Immature natural killer cell (primary cell): ENCODE data around the gene KRT76. TPM values are rescaled to one million over a fixed set of nuclear protein-coding genes. Genes with fewer than 3 reads are reported as not detected.

Source experiments
- DNase-seq, 3 donors: peaks; one replicate each; pipeline ENCODE4 v3.0.0; 2022; ENCODE audit warnings: mixed read lengths in 1 of 3
- H3K27ac Mint-ChIP-seq, 6 donors: one replicate each; pipeline ENCODE4 v1.8.0; 2020; ENCODE audit warnings: mixed read lengths in 6 of 6, mild to moderate bottlenecking in 5 of 6, inconsistent platforms in 4 of 6, moderate library complexity in 3 of 6
- H3K27me3 Mint-ChIP-seq, 3 donors: one replicate each; pipeline ENCODE4 v1.8.0; 2020 to 2021; ENCODE audit warnings: low read depth in 3 of 3, mild to moderate bottlenecking in 3 of 3, mixed read lengths in 3 of 3, moderate library complexity in 3 of 3, inconsistent platforms in 1 of 3
- H3K36me3 Mint-ChIP-seq, 3 donors: one replicate each; pipeline ENCODE4 v1.8.0; 2020; ENCODE audit warnings: mixed read lengths in 3 of 3, inconsistent platforms in 2 of 3, mild to moderate bottlenecking in 2 of 3
- H3K4me1 Mint-ChIP-seq, 2 donors: one replicate each; pipeline ENCODE4 v1.8.0; 2020; ENCODE audit warnings: inconsistent platforms in 2 of 2, mild to moderate bottlenecking in 2 of 2, mixed read lengths in 2 of 2, moderate library complexity in 1 of 2
- H3K4me3 Mint-ChIP-seq, 5 donors: one replicate each; pipeline ENCODE4 v1.8.0; 2020; ENCODE audit warnings: mild to moderate bottlenecking in 5 of 5, mixed read lengths in 5 of 5, inconsistent platforms in 3 of 5, moderate library complexity in 3 of 5
- H3K9me3 Mint-ChIP-seq, 6 donors: one replicate each; pipeline ENCODE4 v1.8.0; 2020; ENCODE audit warnings: mild to moderate bottlenecking in 6 of 6, mixed read lengths in 6 of 6, inconsistent platforms in 4 of 6, moderate library complexity in 3 of 6
- polyA plus RNA-seq, 3 donors: library from polyadenylated mRNA; unstranded; fragments of 300-500 nt; fragmentation: Illumina TruSeq; gene quantifications; one replicate each; pipeline ENCODE4 v1.2.3, GENCODE V29; 2021

KRT76 gene
- not detected for polyA plus RNA-seq

DNA sequence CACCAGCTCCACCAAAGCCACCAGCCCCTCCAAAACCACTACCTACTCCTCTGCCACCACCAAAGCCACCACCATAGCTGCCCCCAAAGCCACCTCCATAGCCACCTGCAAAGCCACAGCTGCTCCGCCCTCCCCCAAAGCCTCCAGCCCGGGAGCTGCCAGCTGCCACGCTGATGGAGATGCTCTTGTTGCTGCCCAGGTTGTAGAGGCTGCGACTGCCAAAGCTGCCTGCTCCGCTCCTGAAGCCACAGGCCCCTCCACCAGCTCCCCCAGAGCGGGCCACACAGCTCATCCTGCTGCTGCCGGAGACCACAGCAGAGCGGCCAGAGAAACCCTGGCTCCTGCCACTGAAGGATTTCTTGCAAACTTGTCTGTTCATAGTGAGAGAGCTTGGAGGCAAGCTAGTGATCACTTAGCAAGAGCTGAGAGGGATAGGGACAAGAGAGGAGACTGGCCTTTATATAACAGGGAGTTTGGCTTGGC, at the start of gene KRT76:
Gene KRT76 (minus strand): TSS at position 433 of the 483 bp plus-strand sequence. CDS start 54 bp downstream, at position 379.
- Mint-ChIP-seq H3K9me3 (peaks cover 0 to 4% (median 0%) of the 10 kb centered on the region in 6 donors), H3K4me3 (no peak within 1 kb of the TSS), H3K27me3 (peaks cover 0 to 9% (median 4%) of the 10 kb centered on the region in 3 donors), H3K36me3 (no peaks in the 10 kb centered on the region), H3K4me1 (no peaks in the 10 kb centered on the region), H3K27ac (peak within 1 kb of the TSS in 2 of 6 donors; percentile 23 to 61)
- no peak for DNase-seq

DNA sequence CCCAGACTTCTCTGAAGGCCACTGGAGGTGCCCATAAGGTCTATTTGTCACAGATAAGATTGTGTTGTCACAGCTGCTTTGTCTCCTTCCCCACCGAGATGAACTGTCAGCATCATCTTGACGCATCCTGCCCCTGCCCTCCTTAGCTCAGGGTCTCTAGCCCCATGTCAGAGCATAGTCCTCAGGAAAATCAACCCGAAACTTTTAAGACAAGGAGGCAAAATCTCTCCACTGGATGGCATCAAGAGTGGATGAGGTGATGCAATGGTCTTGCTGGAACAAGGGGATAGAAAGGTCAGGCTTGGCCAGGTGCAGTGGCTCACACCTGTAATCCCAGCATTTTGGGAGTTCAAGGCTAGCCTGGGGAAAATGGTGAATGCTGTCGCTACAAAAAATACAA, 48.8 kb upstream of the KRT76 start:
- Mint-ChIP-seq H3K4me1 (no peaks in the 10 kb centered on the region), H3K9me3 (peaks cover 0 to 2% (median 0%) of the 10 kb centered on the region in 6 donors), H3K36me3 (no peaks in the 10 kb centered on the region), H3K4me3 (no peak overlapping the region), H3K27me3 (peaks cover 5% of the 10 kb centered on the region in 3 donors), H3K27ac (no peak overlapping the region)
- no peak for DNase-seq

DNA sequence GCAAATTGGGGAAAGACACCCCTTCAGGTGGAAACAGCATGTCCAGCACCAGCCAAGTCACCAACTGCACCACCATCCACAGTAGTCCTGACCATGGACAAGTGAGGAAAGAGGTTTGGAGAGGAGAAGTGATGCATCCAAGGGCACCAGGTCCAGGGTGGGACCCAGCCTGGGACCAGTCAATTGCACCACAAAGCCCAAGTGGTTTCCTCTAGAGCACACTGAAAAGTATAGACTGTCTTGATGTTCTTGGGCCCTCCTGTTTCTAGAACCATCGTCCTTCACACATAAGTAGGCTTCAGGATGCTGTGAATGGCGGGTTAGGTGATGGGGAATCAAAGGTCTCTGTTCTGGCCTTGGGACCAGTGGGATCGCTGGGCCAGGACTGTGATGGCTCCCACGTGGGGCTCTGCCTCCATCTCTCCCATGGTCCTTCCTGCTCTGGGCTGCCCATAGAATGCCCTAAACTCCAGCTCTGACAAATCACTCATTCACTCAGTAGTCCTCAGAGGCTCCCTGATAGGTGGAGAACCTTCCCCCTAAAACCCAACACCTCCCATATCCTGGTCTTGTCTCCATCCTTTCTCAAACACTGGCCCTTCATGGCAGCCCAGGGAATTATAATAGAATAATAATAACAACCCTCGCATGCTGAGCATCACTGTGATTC, 47.7 kb upstream of the KRT76 start:
- Mint-ChIP-seq H3K27me3 (peaks cover 5% of the 10 kb centered on the region in 3 donors), H3K27ac (no peak overlapping the region), H3K9me3 (no peaks in the 10 kb centered on the region), H3K4me3 (no peak overlapping the region), H3K4me1 (no peaks in the 10 kb centered on the region), H3K36me3 (no peaks in the 10 kb centered on the region)
- DNase-seq: no peak

DNA sequence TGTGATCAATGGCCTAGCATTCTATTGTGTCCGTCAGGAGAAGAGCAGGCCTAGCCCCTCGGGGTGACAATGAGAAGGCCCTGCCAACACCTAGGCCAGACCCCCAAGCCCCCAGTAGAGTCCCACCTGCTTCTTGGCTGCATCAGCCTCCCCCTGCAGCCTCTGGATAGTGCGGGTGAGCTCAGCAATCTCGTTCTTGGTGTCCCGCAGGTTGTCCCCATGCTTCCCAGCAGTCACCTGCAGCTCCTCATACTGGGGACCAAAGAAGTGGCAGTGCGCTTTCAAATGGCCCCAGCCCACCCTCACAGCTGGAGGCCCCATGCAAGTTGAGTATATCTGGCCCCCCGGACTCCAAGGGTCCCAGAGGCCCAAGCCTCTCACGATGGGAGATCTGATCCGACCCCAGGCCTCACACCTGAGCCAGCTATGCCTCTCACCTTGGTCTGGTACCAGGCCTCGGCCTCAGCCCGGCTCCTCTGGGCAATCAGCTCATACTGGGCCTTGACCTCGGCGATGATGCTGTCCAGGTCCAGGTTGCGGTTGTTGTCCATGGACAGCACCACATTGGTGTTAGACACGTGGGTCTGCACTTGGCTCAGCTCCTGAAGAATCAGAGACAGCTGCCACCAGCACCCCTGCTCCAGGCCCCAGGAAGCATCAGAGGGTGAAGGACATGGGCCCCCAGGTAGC, 46.8 kb upstream of the KRT76 start:
- H3K27ac Mint-ChIP-seq: peak overlapping the region in 1 of 6 donors; percentile 45
- H3K4me1 Mint-ChIP-seq: no peaks in the 10 kb centered on the region
- H3K9me3 Mint-ChIP-seq: no peaks in the 10 kb centered on the region
- DNase-seq: no peak
- no peak overlapping the region for H3K4me3 Mint-ChIP-seq
- H3K36me3 Mint-ChIP-seq: no peaks in the 10 kb centered on the region
- H3K27me3 Mint-ChIP-seq: peaks cover 5% of the 10 kb centered on the region in 3 donors

DNA sequence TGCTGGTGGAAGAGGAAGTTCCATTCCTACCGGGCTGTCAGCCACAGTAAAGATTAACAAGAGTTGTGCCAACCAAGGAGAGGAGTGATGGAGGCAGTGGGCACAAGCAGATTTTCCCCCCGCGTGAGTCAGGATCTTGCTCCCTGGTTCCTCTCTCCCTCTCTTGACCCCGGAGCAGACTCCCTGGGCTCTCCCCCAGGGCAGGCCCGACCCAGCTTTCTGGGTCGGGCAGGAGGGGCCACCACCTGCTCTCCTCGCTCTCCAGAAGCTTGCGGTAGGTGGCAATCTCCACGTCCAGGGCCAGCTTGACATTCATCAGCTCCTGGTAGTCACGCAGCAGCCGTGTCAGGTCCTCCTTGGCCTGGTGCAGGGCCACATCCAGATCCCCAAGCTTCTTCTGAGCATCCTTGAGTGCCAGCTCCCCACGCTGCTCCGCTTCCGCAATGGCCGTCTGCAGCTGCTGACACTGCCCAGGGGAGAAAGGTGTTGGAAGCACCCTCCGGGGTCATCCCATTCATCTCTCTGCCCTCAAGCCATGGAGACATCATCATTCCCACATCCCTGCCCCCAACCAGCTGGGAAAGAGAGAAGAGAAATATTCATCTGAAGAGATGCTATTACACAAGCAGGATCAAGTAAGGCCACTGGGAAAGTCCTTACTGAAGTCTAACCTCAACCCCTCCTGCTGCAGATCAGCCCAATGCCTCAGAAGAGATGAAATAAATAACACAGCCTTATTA, 45.8 kb upstream of the KRT76 start:
- Mint-ChIP-seq H3K4me3 (no peak overlapping the region), H3K36me3 (no peaks in the 10 kb centered on the region), H3K27ac (peak overlapping the region in 1 of 6 donors; percentile 45), H3K4me1 (no peaks in the 10 kb centered on the region), H3K9me3 (no peaks in the 10 kb centered on the region), H3K27me3 (peaks cover 5 to 6% (median 5%) of the 10 kb centered on the region in 3 donors)
- DNase-seq: no peak

GRCh38 chr12:52821826-52822660, 44.9 kb upstream of the KRT76 start:
- peaks cover 5 to 12% (median 5%) of the 10 kb centered on the region in 3 donors for H3K27me3 Mint-ChIP-seq

DNA sequence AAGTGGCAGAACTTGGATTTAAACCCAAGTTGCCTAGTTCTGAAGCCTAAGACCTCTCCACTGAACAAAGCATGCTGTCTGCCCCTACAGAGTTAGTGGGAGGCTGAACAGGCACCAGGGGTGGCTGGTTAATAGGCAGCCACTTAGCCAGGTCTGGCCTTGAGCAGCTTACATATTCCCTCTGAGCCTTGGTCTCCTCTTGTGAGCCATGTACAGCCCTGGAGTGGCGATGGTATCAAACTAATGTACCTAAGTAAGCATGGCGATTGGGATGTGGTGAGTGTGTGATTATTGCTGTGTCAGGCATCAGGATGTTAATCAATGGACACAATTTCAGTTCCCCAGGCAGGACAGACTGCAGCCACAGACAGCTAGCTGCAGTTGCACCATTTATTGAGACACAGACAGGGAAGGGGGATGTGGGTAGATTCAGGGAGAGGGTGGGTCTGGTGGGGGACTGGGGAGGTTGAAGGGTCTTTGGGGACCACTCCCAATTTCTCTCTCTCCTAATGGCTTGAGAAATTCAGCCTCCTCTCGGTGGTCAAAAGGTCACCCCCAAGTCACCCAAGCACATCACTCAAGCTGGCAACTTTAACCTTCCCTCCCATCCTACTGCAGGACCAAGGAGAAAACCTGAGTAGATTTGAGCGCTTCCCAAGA, 44.1 kb upstream of the KRT76 start:
- Mint-ChIP-seq H3K4me1 (no peaks in the 10 kb centered on the region), H3K9me3 (no peaks in the 10 kb centered on the region), H3K27me3 (peaks cover 5 to 12% (median 5%) of the 10 kb centered on the region in 3 donors), H3K36me3 (no peaks in the 10 kb centered on the region), H3K27ac (no peak overlapping the region), H3K4me3 (no peak overlapping the region)
- no peak for DNase-seq

More at GRCh38 chr12:52821826-52822660, 44.9 kb upstream of the KRT76 start:
- Mint-ChIP-seq H3K4me3 (no peak overlapping the region), H3K36me3 (no peaks in the 10 kb centered on the region), H3K4me1 (no peaks in the 10 kb centered on the region), H3K27ac (peak overlapping the region in 1 of 6 donors; percentile 24), H3K9me3 (no peaks in the 10 kb centered on the region)
- DNase-seq: no peak

DNA sequence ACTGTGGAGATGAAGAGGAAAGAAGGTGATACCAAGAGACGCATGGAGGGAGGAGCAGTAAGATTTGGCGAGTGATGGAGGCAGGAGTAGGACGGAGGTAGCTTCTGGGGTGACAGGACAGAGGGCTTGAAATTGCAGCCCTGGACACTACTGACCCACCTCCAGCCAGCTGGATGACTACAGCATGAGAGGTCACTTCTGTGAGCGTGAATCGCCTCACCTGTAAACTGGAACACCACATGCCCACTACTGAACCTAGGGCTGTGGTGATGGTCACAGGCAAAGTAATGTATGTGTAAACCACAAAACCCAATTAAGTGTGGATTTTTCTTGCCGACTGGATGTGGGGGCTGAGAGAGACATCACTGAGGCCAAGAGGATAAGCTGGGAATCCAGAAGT, 43.4 kb upstream of the KRT76 start:
- Mint-ChIP-seq H3K36me3 (no peaks in the 10 kb centered on the region), H3K27ac (peak overlapping the region in 2 of 6 donors; percentile 32 to 53), H3K9me3 (no peaks in the 10 kb centered on the region), H3K4me3 (no peak overlapping the region), H3K4me1 (no peaks in the 10 kb centered on the region), H3K27me3 (peaks cover 2 to 12% (median 3%) of the 10 kb centered on the region in 3 donors)
- DNase-seq: no peak

DNA sequence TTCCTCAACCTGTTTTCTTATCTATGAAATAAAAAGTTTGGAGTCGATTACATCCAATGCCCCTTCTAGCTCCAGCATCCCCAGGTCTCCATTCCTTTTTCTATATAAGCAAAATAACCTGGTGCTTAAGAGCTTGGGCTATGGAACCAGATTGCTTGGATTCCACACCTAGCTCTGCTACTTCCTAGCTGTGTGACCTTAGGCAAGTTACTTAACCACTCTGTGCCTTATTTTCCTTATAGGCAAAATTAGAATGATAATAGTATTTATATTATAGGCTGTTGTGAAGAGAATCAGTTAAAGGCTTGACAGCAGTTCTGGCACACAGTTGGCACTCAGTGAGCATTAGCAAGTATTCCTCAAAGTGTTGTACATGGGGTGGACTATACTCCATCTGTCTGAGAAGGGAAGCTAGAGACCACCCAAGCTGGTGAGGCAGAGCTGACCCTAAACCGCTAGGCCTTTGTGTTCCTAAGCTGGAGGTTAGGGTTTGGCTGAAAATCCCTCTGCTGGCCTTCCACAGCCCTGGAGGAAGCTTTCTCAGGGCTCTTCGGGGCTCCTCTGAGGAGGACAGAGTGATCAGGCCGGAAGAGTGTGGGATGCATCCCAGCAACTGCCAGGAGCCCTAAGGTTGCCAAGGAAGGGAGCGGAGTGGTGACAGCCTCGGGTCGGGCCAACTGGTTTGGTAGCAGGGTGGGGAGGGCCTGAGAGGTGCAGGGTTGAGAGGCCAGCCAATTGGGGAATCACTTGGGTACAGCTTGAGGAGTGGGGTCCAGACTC, 42.8 kb upstream of the KRT76 start:
- Mint-ChIP-seq H3K4me1 (no peaks in the 10 kb centered on the region), H3K36me3 (no peaks in the 10 kb centered on the region), H3K9me3 (no peaks in the 10 kb centered on the region), H3K27me3 (peaks cover 0 to 11% (median 0%) of the 10 kb centered on the region in 3 donors), H3K27ac (peak overlapping the region in 1 of 6 donors; percentile 32), H3K4me3 (peak overlapping the region in 1 of 5 donors; percentile 5)
- DNase-seq: no peak

DNA sequence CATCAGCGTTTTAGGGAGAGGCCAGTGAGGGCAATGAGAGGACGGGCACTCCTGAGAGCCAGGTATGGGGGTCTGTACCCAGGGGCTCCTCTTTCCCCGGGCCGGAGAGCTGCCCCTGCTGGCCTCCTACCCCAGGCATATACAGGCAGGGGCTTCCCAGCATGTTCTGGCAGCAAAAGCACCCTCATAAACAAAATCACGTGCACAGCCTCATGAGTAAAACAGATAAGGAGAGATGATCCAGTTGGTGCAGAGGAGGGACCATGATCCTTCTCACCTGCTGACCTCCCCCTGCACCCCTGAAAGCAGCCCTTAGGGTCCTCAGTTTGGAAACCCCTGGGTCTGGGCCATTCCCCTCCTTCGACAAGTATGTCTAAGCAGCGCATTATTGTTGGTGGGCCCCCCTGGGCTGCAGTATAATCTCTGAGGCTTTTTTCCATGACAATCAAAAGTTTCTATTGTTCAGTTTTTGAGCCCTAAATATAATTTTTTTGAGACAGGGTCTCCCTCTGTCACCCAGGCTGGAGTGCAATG, 41.8 kb upstream of the KRT76 start:
- H3K9me3 Mint-ChIP-seq: no peaks in the 10 kb centered on the region
- DNase-seq: no peak
- no peaks in the 10 kb centered on the region for H3K4me1 Mint-ChIP-seq
- no peak overlapping the region for H3K27ac Mint-ChIP-seq
- peaks cover 0 to 12% (median 0%) of the 10 kb centered on the region in 3 donors for H3K27me3 Mint-ChIP-seq
- H3K36me3 Mint-ChIP-seq: no peaks in the 10 kb centered on the region
- H3K4me3 Mint-ChIP-seq: no peak overlapping the region

DNA sequence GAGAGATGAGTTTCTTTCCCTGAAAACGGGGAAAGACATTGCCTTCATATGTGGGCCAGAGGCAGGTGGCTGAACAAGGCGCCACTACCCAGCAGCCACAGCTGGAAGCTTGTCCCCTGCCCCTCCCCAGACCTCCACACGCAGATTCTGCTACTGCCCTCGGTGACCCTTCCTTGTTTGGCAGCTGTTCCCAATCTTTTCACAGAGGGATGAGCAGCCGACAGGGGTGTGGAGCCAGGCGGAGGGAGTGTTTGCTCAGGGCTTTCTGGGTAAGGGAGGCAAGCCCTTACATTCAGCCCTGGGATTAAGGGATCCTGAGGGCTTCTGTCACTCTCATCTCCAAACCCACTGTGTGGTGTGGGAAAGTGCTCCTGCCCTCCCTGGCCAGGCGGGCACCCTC, 41.2 kb upstream of the KRT76 start:
- Mint-ChIP-seq H3K4me3 (no peak overlapping the region), H3K27ac (no peak overlapping the region), H3K36me3 (no peaks in the 10 kb centered on the region), H3K4me1 (no peaks in the 10 kb centered on the region), H3K9me3 (no peaks in the 10 kb centered on the region), H3K27me3 (peaks cover 0 to 12% (median 0%) of the 10 kb centered on the region in 3 donors)
- DNase-seq: no peak

GRCh38 chr12:52817699-52818238, 40.6 kb upstream of the KRT76 start:
- no peak for DNase-seq
- H3K4me1 Mint-ChIP-seq: no peaks in the 10 kb centered on the region
- no peak overlapping the region for H3K4me3 Mint-ChIP-seq
- H3K9me3 Mint-ChIP-seq: no peaks in the 10 kb centered on the region
- H3K36me3 Mint-ChIP-seq: no peaks in the 10 kb centered on the region
- H3K27ac Mint-ChIP-seq: peak overlapping the region in 1 of 6 donors; percentile 20
- H3K27me3 Mint-ChIP-seq: peaks cover 0 to 9% (median 0%) of the 10 kb centered on the region in 3 donors
